Activated naive CD8-positive, alpha-beta T cell treated with anti-CD3 and anti-CD28 coated beads, Interleukin-2, amount 10 ng/mL, durations not matched to agents 7 days and 5 days (primary cell): ENCODE data around the gene RIN2. TPM values are rescaled to one million over a fixed set of nuclear protein-coding genes. Genes with fewer than 3 reads are reported as not detected.

Experiments
- ATAC-seq: fragments of 150-1000 bp; cut with Tn5 transposase; one replicate; pipeline ENCODE4 v1.10.0; 2021; ENCODE audit warnings: low read depth, moderate library complexity
- POLR2A ChIA-PET: fragments of 350-600 bp; sonication (Branson Sonifier 250); formaldehyde crosslinking; loops from one replicate; lab custom pipeline; 2021; ENCODE audit warnings: antibody characterized with exemption; lab: Charles Lee
- DNase-seq: peaks from one replicate; pipeline ENCODE4 v3.0.0; 2021
- H3K27ac Mint-ChIP-seq: one replicate; pipeline ENCODE4 v1.8.0; 2022; ENCODE audit warnings: mild to moderate bottlenecking, mixed read lengths
- H3K27me3 Mint-ChIP-seq: one replicate; pipeline ENCODE4 v1.8.0; 2022; ENCODE audit warnings: mild to moderate bottlenecking, moderate library complexity, mixed read lengths
- H3K36me3 Mint-ChIP-seq: one replicate; pipeline ENCODE4 v1.8.0; 2021; ENCODE audit warnings: mild to moderate bottlenecking, mixed read lengths
- H3K4me1 Mint-ChIP-seq: one replicate; pipeline ENCODE4 v1.8.0; 2021; ENCODE audit warnings: mixed read lengths
- H3K4me3 Mint-ChIP-seq: one replicate; pipeline ENCODE4 v1.8.0; 2022; ENCODE audit warnings: mild to moderate bottlenecking, moderate library complexity, mixed read lengths
- H3K9me3 Mint-ChIP-seq: one replicate; pipeline ENCODE4 v1.8.0; 2021; ENCODE audit warnings: mixed read lengths
- total RNA-seq, 2 experiments: library from RNA; stranded (reverse); gene quantifications; one replicate each; pipeline ENCODE4 v1.2.3, GENCODE V29; 2021

RIN2 gene
- total RNA-seq, 2 experiments from 2014 or later = 0.25 to 0.43 TPM

DNA sequence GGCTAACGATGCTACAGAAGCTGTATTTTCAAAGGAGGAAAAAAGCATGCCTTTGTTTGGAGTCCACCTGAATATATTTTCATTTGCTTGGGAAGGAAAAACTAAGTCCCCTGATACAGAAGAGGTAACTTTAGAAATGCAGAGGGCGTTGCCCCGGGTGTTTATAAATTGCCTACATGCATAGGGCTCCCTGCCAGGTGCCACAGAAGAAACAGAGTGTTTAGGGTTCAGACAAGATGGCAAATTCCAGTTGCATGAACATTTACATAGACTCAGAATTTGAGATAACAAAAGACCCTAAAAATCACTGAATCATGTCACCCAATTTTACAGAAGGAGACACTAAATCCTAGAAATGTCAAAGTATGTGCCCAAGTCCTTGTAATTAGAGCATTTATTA is 19.9 kb downstream of the RIN2 start:
- peaks cover 4% of the 10 kb centered on the region for H3K27me3 Mint-ChIP-seq
- peaks cover 3% of the 10 kb centered on the region for H3K4me1 Mint-ChIP-seq
- no peaks in the 10 kb centered on the region for H3K9me3 Mint-ChIP-seq
- POLR2A ChIA-PET = no interaction called here
- H3K36me3 Mint-ChIP-seq = no peaks in the 10 kb centered on the region
- DNase-seq = no peak
- no peak overlapping the region for H3K27ac Mint-ChIP-seq
- H3K4me3 Mint-ChIP-seq = no peak overlapping the region
- no peak for ATAC-seq

DNA sequence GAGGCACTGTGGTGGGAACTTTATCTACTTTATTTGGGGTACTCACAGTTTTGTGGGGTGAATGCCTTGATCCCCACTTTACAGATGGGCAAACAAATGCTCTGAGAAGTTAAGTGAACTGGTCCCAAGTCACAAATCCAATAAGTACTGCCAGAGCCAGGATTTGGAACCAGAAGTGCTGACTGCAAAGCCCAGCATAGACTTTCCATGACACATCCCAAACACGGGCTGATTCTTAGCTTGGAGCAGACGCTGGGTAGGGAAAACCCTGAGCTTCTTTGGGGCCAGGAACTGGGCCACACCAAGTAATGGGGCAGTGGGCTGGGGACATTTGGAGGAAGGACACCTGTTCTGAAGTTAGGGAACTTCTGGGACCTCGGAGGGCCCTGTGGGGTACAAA is 20.3 kb downstream of the RIN2 start:
- POLR2A ChIA-PET = no interaction called here
- no peak overlapping the region for H3K27ac Mint-ChIP-seq

DNA sequence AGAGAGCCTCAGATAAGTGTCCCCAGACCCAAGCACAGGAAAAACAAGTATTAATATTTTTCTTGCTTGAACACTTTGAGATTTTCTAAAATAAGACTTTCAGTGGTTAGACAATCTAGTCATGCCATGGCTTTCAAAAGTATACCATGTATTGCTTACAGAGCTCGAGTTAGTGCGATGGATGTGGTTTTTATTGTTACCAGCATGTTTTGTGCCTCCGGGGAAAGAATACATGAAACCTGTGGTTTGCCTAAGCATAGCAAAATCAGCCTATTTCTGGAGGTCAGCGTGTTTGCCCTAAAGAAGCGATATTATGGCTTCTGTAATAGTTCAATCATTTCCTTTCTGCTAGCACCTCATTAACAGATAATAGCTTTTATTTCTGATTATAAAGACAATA is 21.6 kb downstream of the RIN2 start:
- Mint-ChIP-seq H3K27me3 (peaks cover 4% of the 10 kb centered on the region), H3K9me3 (no peaks in the 10 kb centered on the region), H3K27ac (no peak overlapping the region), H3K4me3 (no peak overlapping the region), H3K4me1 (peaks cover 3% of the 10 kb centered on the region), H3K36me3 (no peaks in the 10 kb centered on the region)
- POLR2A ChIA-PET = no interaction called here
- DNase-seq = no peak
- ATAC-seq = no peak

More for the DNA sequence above, 20.3 kb downstream of the RIN2 start:
- no peaks in the 10 kb centered on the region for H3K36me3 Mint-ChIP-seq
- no peaks in the 10 kb centered on the region for H3K9me3 Mint-ChIP-seq
- DNase-seq (no peak), ATAC-seq (no peak)
- H3K4me1 Mint-ChIP-seq = peaks cover 3% of the 10 kb centered on the region
- H3K27me3 Mint-ChIP-seq = peaks cover 4% of the 10 kb centered on the region
- no peak overlapping the region for H3K4me3 Mint-ChIP-seq

DNA sequence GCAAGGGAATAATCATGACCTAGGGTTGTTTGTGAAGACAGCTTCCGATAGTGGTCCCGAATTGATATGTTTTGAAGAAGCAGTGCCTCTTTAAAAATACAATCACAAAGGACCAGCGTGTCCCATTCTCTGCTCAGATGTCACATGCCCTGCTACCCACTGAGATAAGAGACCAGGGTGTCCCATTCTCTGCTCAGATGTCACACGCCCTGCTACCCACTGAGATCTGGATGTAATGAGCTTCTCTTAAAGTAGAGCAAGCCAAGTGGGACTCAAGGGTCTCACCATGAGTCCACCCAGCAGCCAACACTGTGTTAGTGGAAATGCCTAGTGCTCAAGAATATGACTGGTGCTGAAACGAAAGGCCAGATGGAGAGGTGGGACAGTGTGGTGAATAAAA is 22.2 kb downstream of the RIN2 start:
- Mint-ChIP-seq H3K4me3 (no peak overlapping the region), H3K4me1 (peaks cover 6% of the 10 kb centered on the region), H3K27me3 (peaks cover 8% of the 10 kb centered on the region), H3K27ac (no peak overlapping the region), H3K9me3 (no peaks in the 10 kb centered on the region), H3K36me3 (no peaks in the 10 kb centered on the region)
- DNase-seq = no peak
- no peak for ATAC-seq
- POLR2A ChIA-PET = no interaction called here

DNA sequence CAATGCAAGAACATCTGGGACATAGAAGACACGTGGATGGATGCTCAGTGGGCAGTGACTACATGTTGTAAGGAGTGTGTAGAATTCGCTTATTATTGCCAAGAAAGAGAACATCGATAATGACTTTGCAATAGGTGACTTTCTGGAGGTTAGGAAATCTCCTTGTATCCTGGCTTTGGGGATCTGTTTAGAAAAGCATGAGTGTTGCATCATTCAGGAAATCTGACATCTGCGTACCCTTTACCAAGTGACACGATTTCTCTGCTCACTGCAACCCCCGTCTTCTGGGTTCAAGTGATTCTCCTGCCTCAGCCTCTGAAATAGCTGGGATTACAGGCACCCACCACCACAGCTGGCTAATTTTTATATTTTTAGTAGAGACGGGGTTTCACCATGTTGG is 23.2 kb downstream of the RIN2 start:
- H3K9me3 Mint-ChIP-seq = no peaks in the 10 kb centered on the region
- H3K4me1 Mint-ChIP-seq = peaks cover 6% of the 10 kb centered on the region
- no peak overlapping the region for H3K27ac Mint-ChIP-seq
- POLR2A ChIA-PET = no interaction called here
- no peak for ATAC-seq
- no peaks in the 10 kb centered on the region for H3K36me3 Mint-ChIP-seq
- H3K27me3 Mint-ChIP-seq = peaks cover 8% of the 10 kb centered on the region
- no peak overlapping the region for H3K4me3 Mint-ChIP-seq
- DNase-seq = no peak

DNA sequence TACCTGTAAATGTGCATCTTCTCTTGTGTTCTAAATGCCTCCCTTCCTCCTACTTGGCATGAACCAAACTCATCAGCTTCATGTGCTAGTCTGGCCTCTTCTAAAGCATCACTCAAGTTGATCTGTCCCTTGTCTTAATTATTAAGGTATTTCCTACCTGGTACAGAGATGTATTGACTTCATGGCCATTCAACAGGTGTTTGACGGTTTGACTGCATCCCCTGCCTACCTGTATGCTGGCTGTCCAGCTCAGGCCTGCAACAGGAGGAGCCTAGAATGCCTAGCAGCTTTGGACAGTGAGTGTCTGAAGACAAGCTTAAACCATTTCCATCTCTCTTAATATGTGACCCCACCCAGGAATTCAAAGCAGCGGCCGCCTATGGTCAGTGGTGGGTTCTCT is 24.6 kb downstream of the RIN2 start:
- Mint-ChIP-seq H3K9me3 (no peaks in the 10 kb centered on the region), H3K36me3 (no peaks in the 10 kb centered on the region), H3K27ac (no peak overlapping the region), H3K4me1 (peaks cover 6% of the 10 kb centered on the region), H3K27me3 (peaks cover 4% of the 10 kb centered on the region), H3K4me3 (no peak overlapping the region)
- POLR2A ChIA-PET = no interaction called here
- DNase-seq (no peak), ATAC-seq (no peak)

DNA sequence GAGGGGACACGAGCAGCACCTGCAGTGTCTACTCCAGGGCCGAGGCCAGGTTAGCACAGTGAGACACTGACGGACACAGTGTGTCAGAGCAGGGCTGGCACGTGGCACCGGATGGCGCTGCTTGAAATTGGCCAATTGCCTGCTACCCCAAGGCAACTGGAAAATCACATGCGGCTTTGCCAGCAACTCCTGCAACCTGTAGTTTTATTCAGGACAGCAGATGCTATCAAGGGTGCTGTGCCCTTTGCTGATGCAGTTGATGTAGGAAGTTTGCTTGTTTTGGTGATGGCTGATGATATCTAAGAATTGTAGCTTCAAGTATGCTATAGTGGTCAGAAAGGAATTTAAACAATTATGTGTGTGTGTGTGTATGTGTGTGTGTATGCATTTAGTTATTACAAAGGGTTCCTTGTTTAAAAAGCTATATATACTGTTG is 25.9 kb downstream of the RIN2 start:
- no peak overlapping the region for H3K27ac Mint-ChIP-seq
- no peaks in the 10 kb centered on the region for H3K9me3 Mint-ChIP-seq
- POLR2A ChIA-PET = no interaction called here
- no peak overlapping the region for H3K4me3 Mint-ChIP-seq
- H3K36me3 Mint-ChIP-seq = no peaks in the 10 kb centered on the region
- H3K4me1 Mint-ChIP-seq = peaks cover 6% of the 10 kb centered on the region
- no peak for ATAC-seq
- peaks cover 4% of the 10 kb centered on the region for H3K27me3 Mint-ChIP-seq
- no peak for DNase-seq

DNA sequence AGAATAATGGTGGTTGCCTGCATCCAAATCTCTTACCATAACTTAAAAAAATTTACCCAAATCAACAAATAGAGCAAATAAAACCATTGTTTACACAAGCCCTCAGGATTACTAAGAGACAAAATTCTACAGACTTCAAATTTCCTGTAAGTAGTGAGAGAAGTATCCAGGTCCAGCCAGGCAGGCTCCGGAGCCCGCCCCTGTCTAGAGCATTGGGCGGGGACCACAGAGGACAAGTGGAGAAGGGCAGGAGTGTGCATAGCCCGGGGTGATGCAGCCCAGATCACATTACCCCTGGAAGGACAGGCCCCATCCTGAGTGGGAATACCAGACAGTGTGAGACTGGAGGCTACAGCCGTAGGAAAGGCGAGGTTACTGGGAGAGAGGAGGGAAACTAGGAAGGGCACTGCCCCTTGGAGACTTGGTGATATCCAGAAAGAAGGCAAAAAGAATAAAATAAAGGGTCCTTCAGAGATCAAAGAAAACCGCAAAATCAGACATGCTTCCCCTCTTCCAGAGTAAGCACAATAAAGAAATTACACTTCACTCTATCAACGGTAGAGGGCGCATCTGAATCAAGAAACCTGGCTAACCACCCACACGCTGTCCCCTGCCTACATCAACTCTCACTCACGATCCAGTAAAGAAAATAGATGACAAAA is 26.6 kb downstream of the RIN2 start:
- no peaks in the 10 kb centered on the region for H3K36me3 Mint-ChIP-seq
- peaks cover 4% of the 10 kb centered on the region for H3K27me3 Mint-ChIP-seq
- no peak overlapping the region for H3K4me3 Mint-ChIP-seq
- ATAC-seq = no peak
- peaks cover 6% of the 10 kb centered on the region for H3K4me1 Mint-ChIP-seq
- H3K9me3 Mint-ChIP-seq = no peaks in the 10 kb centered on the region
- H3K27ac Mint-ChIP-seq = no peak overlapping the region
- DNase-seq = no peak
- POLR2A ChIA-PET = no interaction called here

DNA sequence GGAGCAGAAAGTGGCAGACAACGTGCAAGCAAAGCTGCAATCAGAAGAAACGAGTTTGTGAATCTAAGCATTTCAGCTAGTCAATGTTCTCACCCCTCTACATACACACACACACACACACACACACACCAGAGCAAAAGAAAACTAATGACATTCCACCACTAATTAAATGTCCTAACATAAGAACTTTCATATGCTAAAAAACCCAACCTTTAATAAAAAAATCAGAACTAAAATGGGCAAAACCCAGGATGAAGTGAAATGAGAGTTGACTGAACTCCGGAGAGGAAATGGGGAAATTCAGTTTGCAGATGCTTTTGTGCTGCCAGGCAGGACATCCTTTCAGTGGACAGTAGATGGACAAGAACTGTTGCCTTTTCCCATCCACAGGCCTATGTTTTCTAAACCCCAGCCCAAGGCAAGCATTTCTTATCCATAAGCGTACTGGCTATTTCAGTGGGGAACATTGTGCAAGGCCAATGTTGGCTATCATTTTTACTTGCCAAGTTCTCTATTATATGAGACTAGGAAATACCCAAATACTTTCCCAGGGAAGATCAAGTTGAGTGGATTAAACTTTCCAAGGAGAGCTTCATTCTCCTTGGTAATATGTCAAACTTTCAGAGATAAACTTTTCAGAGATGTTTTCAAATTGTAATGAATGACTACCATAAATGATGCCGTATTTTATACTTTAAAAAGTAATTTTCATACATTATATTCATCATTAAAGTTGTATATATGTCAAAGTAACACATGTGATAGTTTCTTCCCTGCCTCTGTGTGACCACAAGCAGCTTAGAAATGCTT is 27.3 kb downstream of the RIN2 start:
- Mint-ChIP-seq H3K36me3 (no peaks in the 10 kb centered on the region), H3K27me3 (peaks cover 4% of the 10 kb centered on the region), H3K4me3 (no peak overlapping the region), H3K4me1 (peaks cover 6% of the 10 kb centered on the region), H3K27ac (no peak overlapping the region), H3K9me3 (no peaks in the 10 kb centered on the region)
- DNase-seq (no peak), ATAC-seq (no peak)
- POLR2A ChIA-PET = no interaction called here

DNA sequence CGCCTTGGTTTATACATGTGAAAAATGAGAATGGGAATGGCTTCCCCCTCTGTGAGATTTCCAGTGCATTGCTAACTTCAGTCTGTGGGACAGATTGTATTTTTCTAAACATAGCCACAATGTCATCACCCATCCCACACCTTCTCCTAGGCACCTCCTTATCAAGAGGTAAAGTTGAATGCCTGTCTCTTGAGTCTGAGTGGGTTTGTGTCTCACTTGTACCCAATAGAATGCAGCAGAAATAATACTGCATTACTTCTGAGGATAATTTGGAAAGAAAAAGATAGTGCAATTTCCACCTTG is 27.9 kb downstream of the RIN2 start:
- H3K4me3 Mint-ChIP-seq = no peak overlapping the region
- H3K36me3 Mint-ChIP-seq = no peaks in the 10 kb centered on the region
- H3K9me3 Mint-ChIP-seq = no peaks in the 10 kb centered on the region
- POLR2A ChIA-PET = no interaction called here
- ATAC-seq (no peak), DNase-seq (no peak)
- peaks cover 8% of the 10 kb centered on the region for H3K27me3 Mint-ChIP-seq
- H3K4me1 Mint-ChIP-seq = peaks cover 3% of the 10 kb centered on the region
- no peak overlapping the region for H3K27ac Mint-ChIP-seq

DNA sequence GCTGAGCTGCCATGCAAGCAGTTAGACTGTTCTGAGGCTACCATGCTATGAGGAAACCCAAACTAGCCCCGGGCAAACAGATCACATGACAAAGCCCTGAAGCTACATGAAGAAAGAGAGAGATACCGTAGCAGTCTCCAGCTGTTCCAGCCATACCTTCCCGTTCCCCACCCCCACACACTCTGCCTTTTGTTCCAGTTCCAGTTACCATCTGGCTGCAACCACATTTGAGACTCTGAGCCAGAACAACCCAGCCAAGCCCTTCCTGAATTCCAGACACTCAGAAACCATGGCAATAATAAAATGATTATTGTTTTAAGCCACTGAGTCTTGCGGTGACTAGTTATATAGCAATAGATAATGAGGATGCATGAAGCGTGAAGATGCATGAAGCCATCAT is 28.3 kb downstream of the RIN2 start:
- Mint-ChIP-seq H3K4me1 (peaks cover 3% of the 10 kb centered on the region), H3K27me3 (peaks cover 9% of the 10 kb centered on the region), H3K36me3 (no peaks in the 10 kb centered on the region), H3K27ac (no peak overlapping the region), H3K4me3 (no peak overlapping the region), H3K9me3 (no peaks in the 10 kb centered on the region)
- no peak for DNase-seq
- ATAC-seq = no peak
- POLR2A ChIA-PET = interaction anchor here (0.6 kb wide), 1 partner anchor 114 kb away, joined by 3 read pairs; no protein-coding TSS in a partner anchor

DNA sequence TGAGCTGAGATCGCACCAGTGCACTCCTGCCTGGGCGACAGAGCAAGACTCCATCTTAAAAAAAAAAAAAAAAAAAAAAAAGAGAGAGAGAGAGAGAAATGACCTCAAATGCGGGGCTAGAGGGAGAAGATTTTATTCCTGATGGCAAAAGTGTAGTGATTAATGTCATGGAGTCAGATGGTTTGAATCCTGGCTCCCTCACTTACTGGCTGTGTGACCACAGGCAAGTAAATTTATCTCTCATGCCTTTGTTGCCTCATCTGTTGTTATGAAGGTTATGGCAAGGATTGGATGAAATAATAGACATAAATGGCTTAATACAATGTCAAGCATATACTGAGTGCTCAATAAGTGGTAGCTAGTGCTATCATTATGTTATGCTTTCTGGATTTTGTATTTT is 29.3 kb downstream of the RIN2 start:
- Mint-ChIP-seq H3K9me3 (no peaks in the 10 kb centered on the region), H3K27me3 (peaks cover 11% of the 10 kb centered on the region), H3K27ac (no peak overlapping the region), H3K36me3 (no peaks in the 10 kb centered on the region), H3K4me3 (no peak overlapping the region), H3K4me1 (peaks cover 3% of the 10 kb centered on the region)
- POLR2A ChIA-PET = interaction anchor here (0.5 kb wide), 1 partner anchor 98 kb away, joined by 3 read pairs; no protein-coding TSS in a partner anchor
- DNase-seq (no peak), ATAC-seq (no peak)

DNA sequence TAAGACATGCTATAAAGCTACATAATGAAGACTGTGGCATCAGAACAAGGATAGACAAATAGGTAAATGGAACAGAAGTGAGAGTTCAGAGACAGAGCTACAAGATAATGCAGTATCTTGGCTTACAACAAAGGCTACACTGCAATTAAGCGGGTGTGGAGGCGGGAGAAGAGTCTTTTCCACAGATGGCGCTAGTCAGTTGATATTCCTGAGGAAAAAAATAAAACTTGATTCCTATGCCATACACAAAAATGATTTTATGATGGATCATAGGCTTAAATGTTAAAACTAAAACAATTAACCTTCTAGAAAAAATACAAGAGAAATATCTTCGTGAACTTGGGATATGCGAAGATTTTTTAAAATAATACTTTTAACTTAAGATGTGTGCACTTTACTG is 31.0 kb downstream of the RIN2 start:
- peaks cover 11% of the 10 kb centered on the region for H3K27me3 Mint-ChIP-seq
- no peak for DNase-seq
- no peaks in the 10 kb centered on the region for H3K9me3 Mint-ChIP-seq
- no peaks in the 10 kb centered on the region for H3K36me3 Mint-ChIP-seq
- POLR2A ChIA-PET = no interaction called here
- H3K27ac Mint-ChIP-seq = no peak overlapping the region
- peaks cover 3% of the 10 kb centered on the region for H3K4me1 Mint-ChIP-seq
- no peak for ATAC-seq
- no peak overlapping the region for H3K4me3 Mint-ChIP-seq

DNA sequence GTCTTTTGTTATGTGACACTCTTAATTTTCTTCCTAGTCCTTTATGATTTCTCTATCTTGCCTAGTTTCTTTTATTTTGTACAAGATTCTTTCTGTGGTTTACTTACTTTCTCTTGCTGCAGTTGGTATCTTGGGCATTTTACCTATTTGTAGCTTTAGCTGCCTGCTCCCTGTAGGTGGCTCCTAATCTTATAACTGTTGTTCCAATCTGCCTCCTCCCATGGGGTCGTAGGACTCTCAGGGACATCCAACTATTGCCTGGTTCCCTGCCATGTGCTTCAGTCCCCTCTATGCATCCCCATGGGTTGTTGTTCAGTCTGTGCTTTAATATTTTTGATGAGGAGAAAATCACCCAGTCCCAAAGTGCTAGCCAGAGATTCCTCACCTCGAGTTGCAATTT is 31.4 kb downstream of the RIN2 start:
- POLR2A ChIA-PET = no interaction called here
- peaks cover 11% of the 10 kb centered on the region for H3K27me3 Mint-ChIP-seq

More for the DNA sequence above, 31.4 kb downstream of the RIN2 start:
- no peak overlapping the region for H3K27ac Mint-ChIP-seq
- DNase-seq (no peak), ATAC-seq (no peak)
- H3K4me3 Mint-ChIP-seq = no peak overlapping the region
- no peaks in the 10 kb centered on the region for H3K9me3 Mint-ChIP-seq
- H3K4me1 Mint-ChIP-seq = peaks cover 3% of the 10 kb centered on the region
- no peaks in the 10 kb centered on the region for H3K36me3 Mint-ChIP-seq
